GM19043 (cell line): ENCODE data around the gene MEOX2.

Experiments used
- ATAC-seq: cut with Tn5 transposase; IDR thresholded peaks from one replicate; pipeline ENCODE4 v1.9.1; 2021; ENCODE audit warnings: low read depth; ENCODE audit not compliant: unreplicated experiment

Gene MEOX2

GRCh38 chr7:15620491-15621185 is 65.8 kb downstream of the MEOX2 start:
- no peak for ATAC-seq

- ATAC-seq: no peak
Measured at GRCh38 chr7:15618275-15618674, 68.2 kb downstream of the MEOX2 start.

- ATAC-seq: no peak
Measured at GRCh38 chr7:15612205-15612604, 74.3 kb downstream of the MEOX2 start.

- no peak for ATAC-seq
Measured at GRCh38 chr7:15610503-15610902, 76.0 kb downstream of the MEOX2 start.

- ATAC-seq: no peak
Measured at GRCh38 chr7:15609287-15609686, 77.2 kb downstream of the MEOX2 start.

- ATAC-seq: no peak
Measured at GRCh38 chr7:15607529-15608210, 78.8 kb downstream of the MEOX2 start.

- ATAC-seq: no peak
Measured at GRCh38 chr7:15606561-15606960, 79.9 kb downstream of the MEOX2 start.

- ATAC-seq: no peak
Measured at GRCh38 chr7:15604166-15604565, 82.3 kb downstream of the MEOX2 start.

GRCh38 chr7:15603124-15603523 is 83.4 kb downstream of the MEOX2 start:
- no peak for ATAC-seq

GRCh38 chr7:15602236-15602635 is 84.2 kb downstream of the MEOX2 start:
- no peak for ATAC-seq

GRCh38 chr7:15601175-15601574 is 85.3 kb downstream of the MEOX2 start:
- ATAC-seq: no peak

GRCh38 chr7:15600298-15600697 is 86.2 kb downstream of the MEOX2 start:
- no peak for ATAC-seq

GRCh38 chr7:15594461-15594860 is 92.0 kb downstream of the MEOX2 start:
- no peak for ATAC-seq

- ATAC-seq: no peak
Measured at GRCh38 chr7:15593382-15593781, 93.1 kb downstream of the MEOX2 start.

GRCh38 chr7:15586266-15586665 is 100.2 kb downstream of the MEOX2 start:
- no peak for ATAC-seq

GRCh38 chr7:15584575-15584974 is 101.9 kb downstream of the MEOX2 start:
- ATAC-seq: no peak

- ATAC-seq: no peak
Measured at GRCh38 chr7:15582773-15583172, 103.7 kb downstream of the MEOX2 start.

GRCh38 chr7:15581352-15581951 is 105.0 kb downstream of the MEOX2 start:
- ATAC-seq: no peak

GRCh38 chr7:15580604-15581351 is 105.7 kb downstream of the MEOX2 start:
- ATAC-seq: no peak

GRCh38 chr7:15577600-15577999 is 108.9 kb downstream of the MEOX2 start:
- ATAC-seq: no peak

- ATAC-seq: no peak
Measured at GRCh38 chr7:15571301-15571878, 115.1 kb downstream of the MEOX2 start.
